Measurements from ENCODE around the gene MYO3B.

DNA sequence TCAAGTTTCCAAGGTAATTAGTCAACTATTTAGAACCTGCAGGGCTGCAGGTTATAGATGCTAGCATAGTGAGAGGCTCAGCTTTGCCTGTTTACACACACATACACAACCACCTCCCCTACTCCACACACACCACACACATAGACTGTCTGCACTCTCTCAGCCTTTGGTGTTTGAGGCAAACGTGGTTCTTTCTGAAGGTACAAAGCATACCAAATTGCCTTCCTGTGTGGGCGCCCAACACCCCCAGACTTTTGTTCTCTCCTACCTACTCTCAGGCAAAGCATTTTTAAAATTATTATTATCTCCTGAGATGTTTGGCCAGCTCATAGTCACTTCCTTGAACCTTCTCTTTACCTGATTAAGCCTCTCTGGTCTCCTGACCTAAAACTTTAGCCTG, 44.9 kb downstream of the MYO3B start:
- TF ChIP-seq CTBP2 (IDR thresholded peaks at IDR 0.05; ENCODE audit: borderline replicate concordance, insufficient read depth, insufficient read length, low read length) (no peak), POLR2A (IDR thresholded peaks at IDR 0.05; ENCODE audit: control extremely low read depth in 1 of 2, low read depth in 2 of 2, low read length in 2 of 2) (no peak), BCL11A (IDR thresholded peaks at IDR 0.05; ENCODE audit: low read depth in 2 of 2, low read length in 2 of 2) (no peak), RBBP5 (IDR thresholded peaks at IDR 0.05; ENCODE audit: borderline replicate concordance, low read depth, low read length) (no peak), SP4 (IDR thresholded peaks at IDR 0.05; ENCODE audit: low read length) (no peak), TBP (IDR thresholded peaks at IDR 0.05; ENCODE audit: low read depth, low read length) (no peak), POLR2AphosphoS5 (IDR thresholded peaks at IDR 0.05; ENCODE audit: low read depth, low read length) (no peak), EZH2 (IDR thresholded peaks at IDR 0.05; ENCODE audit: low read depth, low read length, severe bottlenecking) (no peak), RNF2 (IDR thresholded peaks at IDR 0.05; ENCODE audit: borderline replicate concordance, low read depth, low read length, missing control alignments, poor library complexity, severe bottlenecking) (no peak), CREB1 (IDR thresholded peaks at IDR 0.05) (no peak), SP2 (IDR thresholded peaks at IDR 0.05; ENCODE audit: low read length) (no peak), JUN (IDR thresholded peaks at IDR 0.05; ENCODE audit: low read depth, low read length) (no peak)
- TF ChIP-seq, protein P1, sequence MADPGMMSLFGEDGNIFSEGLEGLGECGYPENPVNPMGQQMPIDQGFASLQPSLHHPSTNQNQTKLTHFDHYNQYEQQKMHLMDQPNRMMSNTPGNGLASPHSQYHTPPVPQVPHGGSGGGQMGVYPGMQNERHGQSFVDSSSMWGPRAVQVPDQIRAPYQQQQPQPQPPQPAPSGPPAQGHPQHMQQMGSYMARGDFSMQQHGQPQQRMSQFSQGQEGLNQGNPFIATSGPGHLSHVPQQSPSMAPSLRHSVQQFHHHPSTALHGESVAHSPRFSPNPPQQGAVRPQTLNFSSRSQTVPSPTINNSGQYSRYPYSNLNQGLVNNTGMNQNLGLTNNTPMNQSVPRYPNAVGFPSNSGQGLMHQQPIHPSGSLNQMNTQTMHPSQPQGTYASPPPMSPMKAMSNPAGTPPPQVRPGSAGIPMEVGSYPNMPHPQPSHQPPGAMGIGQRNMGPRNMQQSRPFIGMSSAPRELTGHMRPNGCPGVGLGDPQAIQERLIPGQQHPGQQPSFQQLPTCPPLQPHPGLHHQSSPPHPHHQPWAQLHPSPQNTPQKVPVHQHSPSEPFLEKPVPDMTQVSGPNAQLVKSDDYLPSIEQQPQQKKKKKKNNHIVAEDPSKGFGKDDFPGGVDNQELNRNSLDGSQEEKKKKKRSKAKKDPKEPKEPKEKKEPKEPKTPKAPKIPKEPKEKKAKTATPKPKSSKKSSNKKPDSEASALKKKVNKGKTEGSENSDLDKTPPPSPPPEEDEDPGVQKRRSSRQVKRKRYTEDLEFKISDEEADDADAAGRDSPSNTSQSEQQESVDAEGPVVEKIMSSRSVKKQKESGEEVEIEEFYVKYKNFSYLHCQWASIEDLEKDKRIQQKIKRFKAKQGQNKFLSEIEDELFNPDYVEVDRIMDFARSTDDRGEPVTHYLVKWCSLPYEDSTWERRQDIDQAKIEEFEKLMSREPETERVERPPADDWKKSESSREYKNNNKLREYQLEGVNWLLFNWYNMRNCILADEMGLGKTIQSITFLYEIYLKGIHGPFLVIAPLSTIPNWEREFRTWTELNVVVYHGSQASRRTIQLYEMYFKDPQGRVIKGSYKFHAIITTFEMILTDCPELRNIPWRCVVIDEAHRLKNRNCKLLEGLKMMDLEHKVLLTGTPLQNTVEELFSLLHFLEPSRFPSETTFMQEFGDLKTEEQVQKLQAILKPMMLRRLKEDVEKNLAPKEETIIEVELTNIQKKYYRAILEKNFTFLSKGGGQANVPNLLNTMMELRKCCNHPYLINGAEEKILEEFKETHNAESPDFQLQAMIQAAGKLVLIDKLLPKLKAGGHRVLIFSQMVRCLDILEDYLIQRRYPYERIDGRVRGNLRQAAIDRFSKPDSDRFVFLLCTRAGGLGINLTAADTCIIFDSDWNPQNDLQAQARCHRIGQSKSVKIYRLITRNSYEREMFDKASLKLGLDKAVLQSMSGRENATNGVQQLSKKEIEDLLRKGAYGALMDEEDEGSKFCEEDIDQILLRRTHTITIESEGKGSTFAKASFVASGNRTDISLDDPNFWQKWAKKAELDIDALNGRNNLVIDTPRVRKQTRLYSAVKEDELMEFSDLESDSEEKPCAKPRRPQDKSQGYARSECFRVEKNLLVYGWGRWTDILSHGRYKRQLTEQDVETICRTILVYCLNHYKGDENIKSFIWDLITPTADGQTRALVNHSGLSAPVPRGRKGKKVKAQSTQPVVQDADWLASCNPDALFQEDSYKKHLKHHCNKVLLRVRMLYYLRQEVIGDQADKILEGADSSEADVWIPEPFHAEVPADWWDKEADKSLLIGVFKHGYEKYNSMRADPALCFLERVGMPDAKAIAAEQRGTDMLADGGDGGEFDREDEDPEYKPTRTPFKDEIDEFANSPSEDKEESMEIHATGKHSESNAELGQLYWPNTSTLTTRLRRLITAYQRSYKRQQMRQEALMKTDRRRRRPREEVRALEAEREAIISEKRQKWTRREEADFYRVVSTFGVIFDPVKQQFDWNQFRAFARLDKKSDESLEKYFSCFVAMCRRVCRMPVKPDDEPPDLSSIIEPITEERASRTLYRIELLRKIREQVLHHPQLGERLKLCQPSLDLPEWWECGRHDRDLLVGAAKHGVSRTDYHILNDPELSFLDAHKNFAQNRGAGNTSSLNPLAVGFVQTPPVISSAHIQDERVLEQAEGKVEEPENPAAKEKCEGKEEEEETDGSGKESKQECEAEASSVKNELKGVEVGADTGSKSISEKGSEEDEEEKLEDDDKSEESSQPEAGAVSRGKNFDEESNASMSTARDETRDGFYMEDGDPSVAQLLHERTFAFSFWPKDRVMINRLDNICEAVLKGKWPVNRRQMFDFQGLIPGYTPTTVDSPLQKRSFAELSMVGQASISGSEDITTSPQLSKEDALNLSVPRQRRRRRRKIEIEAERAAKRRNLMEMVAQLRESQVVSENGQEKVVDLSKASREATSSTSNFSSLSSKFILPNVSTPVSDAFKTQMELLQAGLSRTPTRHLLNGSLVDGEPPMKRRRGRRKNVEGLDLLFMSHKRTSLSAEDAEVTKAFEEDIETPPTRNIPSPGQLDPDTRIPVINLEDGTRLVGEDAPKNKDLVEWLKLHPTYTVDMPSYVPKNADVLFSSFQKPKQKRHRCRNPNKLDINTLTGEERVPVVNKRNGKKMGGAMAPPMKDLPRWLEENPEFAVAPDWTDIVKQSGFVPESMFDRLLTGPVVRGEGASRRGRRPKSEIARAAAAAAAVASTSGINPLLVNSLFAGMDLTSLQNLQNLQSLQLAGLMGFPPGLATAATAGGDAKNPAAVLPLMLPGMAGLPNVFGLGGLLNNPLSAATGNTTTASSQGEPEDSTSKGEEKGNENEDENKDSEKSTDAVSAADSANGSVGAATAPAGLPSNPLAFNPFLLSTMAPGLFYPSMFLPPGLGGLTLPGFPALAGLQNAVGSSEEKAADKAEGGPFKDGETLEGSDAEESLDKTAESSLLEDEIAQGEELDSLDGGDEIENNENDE (IDR thresholded peaks at IDR 0.05; ENCODE audit: insufficient replicate concordance, low read length), result no peak
- TF ChIP-seq, protein P2, sequence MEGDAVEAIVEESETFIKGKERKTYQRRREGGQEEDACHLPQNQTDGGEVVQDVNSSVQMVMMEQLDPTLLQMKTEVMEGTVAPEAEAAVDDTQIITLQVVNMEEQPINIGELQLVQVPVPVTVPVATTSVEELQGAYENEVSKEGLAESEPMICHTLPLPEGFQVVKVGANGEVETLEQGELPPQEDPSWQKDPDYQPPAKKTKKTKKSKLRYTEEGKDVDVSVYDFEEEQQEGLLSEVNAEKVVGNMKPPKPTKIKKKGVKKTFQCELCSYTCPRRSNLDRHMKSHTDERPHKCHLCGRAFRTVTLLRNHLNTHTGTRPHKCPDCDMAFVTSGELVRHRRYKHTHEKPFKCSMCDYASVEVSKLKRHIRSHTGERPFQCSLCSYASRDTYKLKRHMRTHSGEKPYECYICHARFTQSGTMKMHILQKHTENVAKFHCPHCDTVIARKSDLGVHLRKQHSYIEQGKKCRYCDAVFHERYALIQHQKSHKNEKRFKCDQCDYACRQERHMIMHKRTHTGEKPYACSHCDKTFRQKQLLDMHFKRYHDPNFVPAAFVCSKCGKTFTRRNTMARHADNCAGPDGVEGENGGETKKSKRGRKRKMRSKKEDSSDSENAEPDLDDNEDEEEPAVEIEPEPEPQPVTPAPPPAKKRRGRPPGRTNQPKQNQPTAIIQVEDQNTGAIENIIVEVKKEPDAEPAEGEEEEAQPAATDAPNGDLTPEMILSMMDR (IDR thresholded peaks at IDR 0.05; ENCODE audit: control extremely low read depth in 1 of 3, insufficient read depth in 1 of 3, low read depth in 1 of 3, low read length in 3 of 3), result no peak
